Retinal pigment epithelial cell (primary cell): ENCODE results near the gene ANKRD31.
A peak's percentile ranks its signal among the peaks of the same experiment; 100 is the strongest.

Experiments
- DNase-seq: peaks from one replicate; pipeline ENCODE4 v3.0.0-alpha.2; 2010; ENCODE audit warnings: low read depth
- H3K4me3 ChIP-seq: 2 replicates; pipeline ENCODE4 v1.5.1; 2011; ENCODE audit warnings: mild to moderate bottlenecking, low read length, control low read depth, moderate library complexity
- CTCF ChIP-seq: conservative IDR thresholded peaks from 2 replicates; pipeline ENCODE4 v1.5.1; 2011; ENCODE audit warnings: low read depth, low read length, control low read depth, inconsistent platforms

The ANKRD31 gene

GRCh38 chr5:75236322-75237316, at the start of gene ANKRD31:
Gene ANKRD31, minus strand, starts transcription at chr5:75236878. Its CDS starts 192 bp downstream, at chr5:75236686.
- H3K4me3 ChIP-seq, result peak within 1 kb of the TSS; percentile 86
- DNase-seq, result peak; percentile 27
- peak; percentile 47 for TF ChIP-seq CTCF

- H3K4me3 ChIP-seq, result no peak overlapping the region
- no peak for DNase-seq
- TF ChIP-seq CTCF, result no peak
These were observed 49.6 kb upstream of the ANKRD31 start for GRCh38 chr5:75286211-75286773.

- no peak for DNase-seq
- H3K4me3 ChIP-seq, result no peak overlapping the region
- no peak for TF ChIP-seq CTCF
These were observed 45.9 kb upstream of the ANKRD31 start for GRCh38 chr5:75282581-75282980.

- no peak overlapping the region for H3K4me3 ChIP-seq
- no peak for DNase-seq
- no peak for TF ChIP-seq CTCF
These were observed 45.2 kb upstream of the ANKRD31 start for GRCh38 chr5:75281716-75282465.

GRCh38 chr5:75279321-75279720, 42.6 kb upstream of the ANKRD31 start:
- no peak for TF ChIP-seq CTCF

GRCh38 chr5:75277463-75277862, 40.8 kb upstream of the ANKRD31 start:
- no peak overlapping the region for H3K4me3 ChIP-seq
- TF ChIP-seq CTCF, result no peak
- DNase-seq, result no peak

More at GRCh38 chr5:75279321-75279720, 42.6 kb upstream of the ANKRD31 start:
- DNase-seq, result no peak
- no peak overlapping the region for H3K4me3 ChIP-seq
